Measurements from ENCODE around the gene PDIA4. TPM values are rescaled to one million over a fixed set of nuclear protein-coding genes. Genes with fewer than 3 reads are reported as not detected.

Gene PDIA4
- total RNA-seq, 1 experiment from 2014 or later = 217 TPM

GRCh38 chr7:148993193-148993592 lies 35.1 kb downstream of the PDIA4 start:
- H3K9me2 ChIP-seq (ENCODE audit: insufficient read depth) = no peaks in the 10 kb centered on the region
- RAD21 ChIA-PET (ENCODE audit: low non-redundant PET in 1 of 2, low total read pairs in 2 of 2, uncharacterized antibody in 2 of 2, unreplicated experiment in 2 of 2) = no interaction called here
- POLR2A ChIA-PET = no interaction called here

More at GRCh38 chr7:148993193-148993592, 35.1 kb downstream of the PDIA4 start:
- intact Hi-C loops (cut with micrococcal nuclease) = no loop called here
- CTCF ChIA-PET = no interaction called here
- no TSS peak for BruUV-seq (replicated peaks)
- Histone ChIP-seq H4K20me1 (ENCODE audit: insufficient read depth) (no peaks in the 10 kb centered on the region), H2AFZ (ENCODE audit: low read depth, low read length, poor library complexity, severe bottlenecking) (no peak overlapping the region), H3K4me3 (replicated peaks in 1 of 2; ENCODE audit: low read depth in 1 of 2, low read length in 2 of 2) (no peak overlapping the region), H3K9ac (ENCODE audit: low read length) (no peak overlapping the region), H3K27me3 (ENCODE audit: insufficient read depth, low read length) (no peaks in the 10 kb centered on the region), H3K79me2 (ENCODE audit: insufficient read depth, low read length) (no peaks in the 10 kb centered on the region), H3K36me3 (ENCODE audit: control insufficient read depth in 1 of 2, insufficient read depth in 2 of 2, low read length in 2 of 2) (no peaks in the 10 kb centered on the region), H3K27ac (ENCODE audit: low read depth, low read length) (no peak overlapping the region), H3K9me3 (ENCODE audit: control insufficient read depth in 1 of 2, insufficient read depth in 1 of 2, low read depth in 1 of 2, low read length in 2 of 2) (no peaks in the 10 kb centered on the region), H3K4me2 (ENCODE audit: low read length) (no peak overlapping the region), H3K4me1 (ENCODE audit: control insufficient read depth in 1 of 2, insufficient read depth in 2 of 2, low read length in 2 of 2) (peaks cover 0 to under 1% of the 10 kb centered on the region in 2 experiments; a peak in 2 of 4 replicates)
- no peak for ATAC-seq
- no peak for TF ChIP-seq RAD21 (IDR thresholded peaks at IDR 0.05; ENCODE audit: low read depth)
- no peak for TF ChIP-seq SRF (IDR thresholded peaks at IDR 0.05; ENCODE audit: low read depth)
- no peak for TF ChIP-seq EGR1 (IDR thresholded peaks at IDR 0.05; ENCODE audit: low read depth)
- no peak for TF ChIP-seq YY1 (IDR thresholded peaks at IDR 0.05; ENCODE audit: extremely low read depth, insufficient replicate concordance, low read depth, low read length)
- no peak for TF ChIP-seq SIN3A (IDR thresholded peaks at IDR 0.05; ENCODE audit: low read depth)
- TF ChIP-seq SP1 (IDR thresholded peaks at IDR 0.05; ENCODE audit: low read depth) = no peak
- no peak for TF ChIP-seq ZNF274 (IDR thresholded peaks at IDR 0.05; ENCODE audit: low read depth, low read length)
- TF ChIP-seq FOSL1 (IDR thresholded peaks at IDR 0.05; ENCODE audit: low read depth) = no peak
- no peak for TF ChIP-seq POLR2A (IDR thresholded peaks at IDR 0.05; ENCODE audit: borderline replicate concordance, extremely low read depth, insufficient read depth, insufficient read length)
- TF ChIP-seq CTCF (IDR thresholded peaks at IDR 0.05 in 2 of 3, conservative IDR thresholded peaks at IDR 0.05 in 1 of 3; ENCODE audit: borderline replicate concordance in 1 of 3, insufficient read depth in 1 of 3, low read depth in 2 of 3, low read length in 2 of 3) = no peak
- TF ChIP-seq ELF1 (IDR thresholded peaks at IDR 0.05; ENCODE audit: borderline replicate concordance, low read depth) = no peak
- TF ChIP-seq ATF3 (IDR thresholded peaks at IDR 0.05) = no peak
- no peak for TF ChIP-seq MAX (IDR thresholded peaks at IDR 0.05)
- no peak for DNase-seq (ENCODE audit: low read depth, low spot score)

Measured in HCT116 (cell line).